ENCODE results near the gene ZFP91.
A peak's percentile ranks its signal among the peaks of the same experiment; 100 is the strongest.

ZFP91 gene

GRCh38 chr11:58586998-58587397 lies 8.1 kb downstream of the ZFP91 start:
- DNase-seq: no peak

DNA sequence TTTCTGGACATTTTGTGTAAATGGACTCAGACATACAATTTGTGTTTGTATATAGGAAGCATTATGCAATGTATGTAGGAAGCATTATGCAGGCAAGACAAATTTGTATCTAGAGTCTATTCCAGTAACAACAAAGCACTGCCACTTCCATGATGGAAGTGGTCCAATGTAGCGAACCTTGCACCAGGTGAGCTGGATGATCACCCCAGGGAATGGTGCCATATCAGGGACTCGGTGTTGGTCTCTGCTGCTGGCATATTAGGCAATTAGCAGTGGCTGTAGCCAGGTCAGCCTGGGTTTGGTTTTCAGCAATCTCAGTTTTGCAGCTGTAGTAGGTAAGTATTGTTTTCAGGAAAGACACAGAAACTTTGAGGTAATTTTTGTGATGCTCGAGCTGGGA lies 12.8 kb downstream of the ZFP91 start:
- DNase-seq: no peak

DNA sequence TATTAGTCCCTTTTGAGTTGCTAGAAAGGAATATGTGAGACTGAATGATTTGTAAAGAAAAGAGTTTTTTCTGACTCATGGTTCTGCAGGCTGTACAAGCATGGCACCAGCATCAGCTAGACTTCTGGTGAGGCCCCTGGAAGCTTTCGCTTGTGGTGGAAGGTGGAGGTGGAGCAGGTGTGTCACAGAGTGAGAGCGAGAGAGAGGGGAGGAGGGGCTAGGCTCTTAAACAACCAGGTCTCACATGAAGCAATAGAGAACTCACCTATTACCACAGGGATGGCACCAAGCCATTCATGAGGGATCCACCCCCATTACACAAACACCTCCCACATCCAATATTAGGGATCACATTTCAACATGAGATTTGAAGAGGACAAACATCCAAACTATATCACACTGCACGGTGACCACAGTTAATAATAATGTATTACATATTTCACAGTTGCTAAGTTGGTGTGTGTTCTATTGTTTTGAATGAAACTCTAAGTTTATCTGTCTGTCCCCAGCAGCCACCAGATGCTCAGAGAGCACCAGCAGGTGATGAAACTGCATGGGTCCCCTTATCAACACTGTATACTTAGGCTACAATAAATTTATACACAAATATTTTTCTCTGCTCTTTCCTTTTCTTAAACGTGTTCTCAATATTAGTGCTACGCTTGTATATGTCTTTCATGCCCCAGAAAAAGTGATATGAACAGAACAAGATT lies 14.1 kb downstream of the ZFP91 start:
- no peak for DNase-seq

DNA sequence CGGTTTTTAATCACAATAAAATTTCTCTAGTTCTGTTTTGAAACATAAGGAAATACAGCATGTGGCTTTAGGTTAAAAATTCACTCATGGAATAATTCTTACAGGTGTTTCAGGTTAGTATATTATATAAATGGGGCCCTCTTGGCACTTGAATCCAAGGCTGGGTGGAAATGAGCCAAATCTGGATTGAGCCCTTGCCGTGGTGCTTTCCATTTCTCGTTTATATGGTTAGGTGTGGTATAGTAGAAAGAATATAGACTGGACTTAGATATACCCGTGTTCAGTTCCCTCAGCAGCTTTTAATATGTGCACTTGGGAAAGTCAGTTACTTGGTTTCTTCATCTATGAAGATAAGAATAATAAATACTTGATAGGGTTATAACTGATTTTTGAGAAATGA lies 16.0 kb downstream of the ZFP91 start:
- no peak for DNase-seq

DNA sequence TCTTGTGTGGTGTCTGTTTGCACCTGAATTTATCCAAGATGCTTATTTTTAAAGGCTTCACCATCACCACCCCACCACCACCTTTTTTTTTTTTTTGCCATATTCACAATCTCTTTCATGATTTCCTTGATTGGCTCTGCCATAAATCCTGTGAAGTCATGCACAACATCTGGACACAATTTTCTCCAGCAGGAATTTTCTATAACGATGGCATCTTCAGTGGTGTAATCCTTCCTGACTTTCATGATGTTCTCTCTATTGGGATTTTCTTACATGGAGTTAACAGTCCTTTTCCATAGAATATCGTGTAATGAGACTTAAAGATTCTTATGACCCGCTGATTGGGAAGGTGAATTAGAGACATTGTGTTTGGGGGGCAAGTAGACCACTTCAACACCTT lies 17.8 kb downstream of the ZFP91 start:
- DNase-seq: no peak

DNA sequence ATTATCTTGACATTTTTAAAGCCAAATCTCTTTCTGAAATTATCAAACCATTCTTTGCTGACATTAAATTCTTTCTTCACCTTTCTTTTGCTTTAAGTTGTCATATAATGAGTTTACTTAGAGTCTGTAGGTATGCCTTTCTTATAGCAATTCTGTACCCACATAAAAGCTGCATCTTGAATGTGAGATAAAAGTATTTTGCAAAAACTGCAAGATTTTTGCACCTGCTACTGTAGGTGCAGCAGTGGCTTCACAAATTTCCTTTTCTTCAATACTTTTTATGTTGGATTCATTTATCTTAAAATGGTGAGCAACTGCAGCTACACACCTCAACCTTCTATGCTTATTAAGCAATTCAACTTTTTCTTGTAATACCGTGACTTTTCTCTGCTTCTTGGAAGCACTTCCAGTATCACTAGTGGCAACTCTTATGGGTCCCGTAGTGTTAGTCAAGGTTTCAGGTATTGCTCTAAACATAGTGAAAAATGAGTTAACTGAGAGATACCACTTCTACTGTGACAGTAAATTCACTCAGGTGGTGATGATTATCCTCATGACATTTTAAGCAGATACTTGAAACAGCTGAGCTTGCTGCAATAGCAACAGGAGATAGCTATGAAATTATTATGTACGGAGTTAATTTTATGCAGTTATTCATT lies 18.8 kb downstream of the ZFP91 start:
- no peak for DNase-seq

DNA sequence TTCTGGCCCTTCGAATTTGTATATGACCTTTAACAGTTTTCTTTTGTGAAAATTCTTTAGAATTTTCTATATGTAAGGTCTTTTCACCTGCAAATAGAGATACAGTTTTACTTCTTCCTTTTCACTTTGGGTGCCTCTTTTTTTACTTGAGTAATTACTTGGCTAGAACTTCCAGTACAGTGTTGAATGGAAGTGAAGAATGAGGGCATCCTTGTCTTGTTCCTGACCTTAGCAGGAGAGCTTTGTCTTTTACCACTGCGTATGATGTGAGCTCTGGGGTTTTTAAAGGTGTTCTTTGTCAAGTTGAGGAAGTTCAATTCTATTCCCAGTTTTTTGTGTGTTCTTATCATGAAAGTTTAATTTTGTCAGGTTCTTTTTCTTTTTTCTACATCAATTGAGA lies 21.6 kb downstream of the ZFP91 start:
- DNase-seq: no peak

DNA sequence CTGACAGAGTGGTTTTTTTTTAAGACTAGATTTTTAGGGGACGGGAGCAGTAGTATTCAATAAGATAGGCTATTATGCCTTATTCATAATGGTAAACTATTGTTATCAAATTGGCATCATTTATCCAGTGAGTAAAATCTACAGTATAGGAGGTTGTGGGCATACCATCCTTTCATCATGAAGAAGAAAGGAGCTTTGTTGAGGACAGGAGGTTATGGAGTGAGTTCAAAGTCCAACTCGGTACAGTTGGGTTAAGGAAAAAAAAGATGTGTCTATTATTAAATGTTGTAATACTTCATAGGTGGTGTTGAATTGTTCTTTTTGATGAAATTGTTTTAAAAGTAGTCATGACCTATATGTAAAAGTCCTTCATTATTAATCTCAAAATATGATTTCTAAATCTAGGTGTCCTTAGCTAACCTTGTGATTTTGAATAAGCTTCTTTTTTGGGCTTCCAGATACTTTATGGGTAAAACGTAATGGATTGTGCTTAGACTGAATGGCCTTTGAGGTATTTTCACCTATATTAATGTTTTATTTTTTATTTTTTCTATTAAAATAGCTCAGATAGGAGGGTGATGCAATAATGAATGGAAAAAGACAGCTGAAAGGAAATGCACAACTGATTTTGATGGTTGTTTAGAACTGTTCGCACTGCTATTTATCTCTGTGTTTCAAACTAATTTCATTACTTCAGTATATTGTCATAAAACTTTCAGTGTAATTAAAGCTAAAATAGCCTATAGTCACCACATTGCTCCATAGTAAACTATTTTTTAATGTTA lies 28.3 kb downstream of the ZFP91 start:
- DNase-seq: no peak

- DNase-seq: no peak
These were observed 29.5 kb downstream of the ZFP91 start for GRCh38 chr11:58608331-58608730.

- no peak for DNase-seq
These were observed 30.9 kb downstream of the ZFP91 start for GRCh38 chr11:58609723-58610122.

- DNase-seq: no peak
These were observed 34.4 kb downstream of the ZFP91 start for GRCh38 chr11:58613228-58613627.

DNA sequence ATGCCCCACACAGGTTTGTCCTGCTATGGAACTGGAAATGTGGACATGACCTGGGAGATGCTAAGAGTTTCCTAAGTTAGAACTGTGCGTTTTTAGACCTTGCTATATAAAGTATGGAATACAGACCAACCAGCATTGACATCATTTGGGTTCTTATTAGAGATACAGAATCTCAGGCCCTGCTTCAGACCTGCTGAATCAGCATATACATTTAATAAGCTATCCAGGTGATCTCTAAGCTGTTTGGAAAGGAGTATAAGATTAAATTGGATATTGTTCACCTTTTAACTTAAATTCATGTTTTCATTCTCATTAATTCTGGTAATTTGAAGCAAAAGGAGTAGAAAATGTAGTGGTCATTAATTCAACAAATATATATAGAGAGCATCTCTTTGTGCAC lies 36.7 kb downstream of the ZFP91 start:
- no peak for DNase-seq

DNA sequence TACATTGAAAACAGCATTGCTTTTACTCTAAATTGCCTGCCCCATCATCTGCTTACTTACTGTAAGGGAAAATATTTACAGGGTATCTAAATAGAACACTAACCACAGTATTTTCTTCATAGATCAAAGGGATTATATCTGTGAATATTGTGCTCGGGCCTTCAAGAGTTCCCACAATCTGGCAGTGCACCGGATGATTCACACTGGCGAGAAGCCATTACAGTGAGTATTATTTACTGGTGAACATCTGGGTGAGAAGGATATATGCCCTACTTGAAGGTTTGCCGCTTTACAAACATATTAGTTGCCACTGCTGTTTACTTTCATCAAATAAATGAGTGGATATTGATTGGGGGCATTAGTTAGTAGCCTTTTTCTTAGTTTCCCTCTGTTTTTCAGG lies 37.7 kb downstream of the ZFP91 start:
- DNase-seq: no peak

- no peak for DNase-seq
These were observed 39.2 kb downstream of the ZFP91 start for GRCh38 chr11:58617976-58618557.

DNA sequence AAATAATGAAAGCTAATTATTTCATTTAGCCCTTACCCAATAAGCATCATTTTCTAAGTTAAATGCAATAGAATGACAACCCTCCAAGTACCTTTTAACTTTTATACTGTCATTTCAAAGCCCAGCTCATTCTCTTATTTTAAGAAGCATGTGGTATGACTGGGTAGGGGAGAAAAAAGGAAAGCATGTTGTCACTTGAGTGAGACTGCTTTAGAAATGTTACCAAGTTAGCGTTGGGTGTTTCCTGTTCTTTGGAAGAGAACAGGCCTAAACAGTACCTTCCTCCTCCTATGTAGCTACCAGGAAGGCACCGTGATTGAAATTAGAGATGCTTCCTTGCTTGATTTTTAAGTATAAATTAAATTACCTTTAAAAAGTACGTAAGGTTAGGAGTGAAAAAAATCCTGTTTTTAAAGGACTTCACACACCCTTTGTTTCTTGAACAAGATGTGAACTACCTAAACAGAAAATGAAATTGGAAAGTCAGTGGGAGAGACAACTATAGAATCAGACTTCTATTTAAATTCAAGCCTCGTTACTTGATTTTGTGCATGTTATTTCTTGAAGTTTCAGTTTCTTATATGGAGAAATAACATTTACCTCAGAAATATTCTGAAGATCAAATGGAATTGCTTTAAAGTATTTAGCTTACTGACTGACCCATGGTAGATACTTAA lies 42.9 kb downstream of the ZFP91 start:
- no peak for DNase-seq

- no peak for DNase-seq
These were observed 43.5 kb downstream of the ZFP91 start, which contains the start of gene CNTF for GRCh38 chr11:58622344-58622743. Gene CNTF, plus strand, starts transcription at chr11:58622665. Its CDS starts 88 bp downstream, at chr11:58622753.

DNA sequence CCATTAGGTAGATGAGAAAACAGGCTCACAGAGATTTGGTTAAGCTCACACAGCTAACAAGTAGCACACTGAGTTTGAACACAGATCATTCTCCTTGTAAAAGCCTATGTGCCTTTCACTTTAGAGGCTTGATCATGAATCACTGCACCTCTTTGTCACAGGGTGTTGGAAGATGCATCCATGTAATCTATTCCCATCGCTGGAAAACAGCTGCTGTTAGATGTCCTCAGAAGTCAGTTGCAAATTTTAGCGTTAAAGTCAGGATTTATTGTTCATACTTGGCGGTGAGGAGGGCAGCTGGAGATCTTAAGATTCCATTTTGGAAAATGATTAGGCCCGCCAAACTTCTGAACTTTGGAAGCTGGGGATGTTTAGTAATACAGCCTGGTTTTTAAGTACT lies 46.2 kb downstream of the ZFP91 start:
- DNase-seq: no peak

- no peak for DNase-seq
These were observed 47.1 kb downstream of the ZFP91 start for GRCh38 chr11:58625826-58626460.

- DNase-seq: no peak
These were observed 48.1 kb downstream of the ZFP91 start for GRCh38 chr11:58626934-58627483.

GRCh38 chr11:58628446-58628845 lies 49.6 kb downstream of the ZFP91 start:
- no peak for DNase-seq

GRCh38 chr11:58629857-58630256 lies 51.0 kb downstream of the ZFP91 start:
- DNase-seq: peak; percentile 21

GRCh38 chr11:58631378-58631777 lies 52.5 kb downstream of the ZFP91 start:
- no peak for DNase-seq
